ENCODE results near the gene IER5.

DNA sequence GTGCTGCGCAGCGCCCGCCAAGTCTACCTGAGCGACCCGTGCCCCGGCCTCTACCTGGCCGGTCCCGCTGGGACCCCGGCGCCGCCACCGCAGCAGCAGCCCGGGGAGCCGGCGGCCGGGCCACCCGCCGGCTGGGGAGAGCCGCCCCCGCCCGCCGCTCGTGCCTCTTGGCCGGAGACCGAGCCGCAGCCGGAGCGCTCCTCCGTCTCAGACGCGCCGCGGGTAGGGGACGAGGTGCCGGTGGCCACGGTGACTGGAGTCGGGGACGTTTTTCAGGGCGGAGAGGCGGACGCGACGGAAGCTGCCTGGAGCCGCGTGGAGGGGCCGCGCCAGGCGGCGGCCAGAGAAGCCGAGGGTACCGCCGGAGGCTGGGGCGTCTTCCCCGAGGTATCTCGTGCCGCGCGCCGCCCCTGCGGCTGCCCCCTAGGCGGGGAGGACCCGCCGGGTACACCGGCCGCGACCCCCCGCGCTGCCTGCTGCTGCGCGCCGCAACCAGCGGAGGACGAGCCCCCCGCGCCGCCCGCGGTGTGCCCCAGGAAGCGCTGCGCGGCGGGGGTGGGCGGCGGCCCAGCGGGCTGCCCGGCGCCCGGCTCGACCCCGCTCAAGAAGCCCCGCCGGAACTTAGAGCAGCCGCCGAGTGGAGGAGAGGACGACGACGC is 646 bp downstream of the IER5 start:
- TF ChIP-seq CTCF (IDR thresholded peaks at IDR 0.05) (no peak), POLR2AphosphoS5 (IDR thresholded peaks at IDR 0.05; ENCODE audit: low read depth, low read length) (no peak)
